GM10266 (cell line): ENCODE data around the gene GAMT.

ENCODE experiments used
- DNase-seq: peaks from one replicate; pipeline ENCODE4 v3.0.0; 2012; ENCODE audit errors: extremely low spot score
- TF ChIP-seq, protein P1 (sequence below): IDR thresholded peaks from 2 replicates; pipeline ENCODE4 v1.5.1; 2012; ENCODE audit warnings: mild to moderate bottlenecking, low read depth; ENCODE audit not compliant: control insufficient read depth, insufficient read depth; ENCODE audit errors: missing control alignments

The GAMT gene

DNA sequence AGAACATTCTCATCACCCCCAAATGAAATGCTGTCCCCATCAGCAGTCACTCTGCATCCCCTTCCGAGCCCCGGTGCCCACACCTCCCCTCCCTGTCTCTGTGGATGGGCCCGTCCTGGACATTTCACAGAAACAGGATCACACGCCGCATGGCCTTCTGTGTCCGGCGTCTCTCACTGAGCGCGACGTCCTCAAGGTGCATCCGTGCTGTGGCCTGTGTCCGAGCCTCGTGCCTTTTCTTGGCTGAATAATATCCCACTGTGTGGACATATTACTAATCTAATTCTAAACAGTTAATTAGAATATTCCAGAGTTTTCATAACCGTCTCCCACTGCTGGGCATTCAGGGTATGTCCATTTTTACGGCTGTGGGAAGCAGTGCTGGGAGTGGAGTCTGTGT is 8.9 kb downstream of the GAMT start:
- no peak for DNase-seq
- TF ChIP-seq, protein P1, sequence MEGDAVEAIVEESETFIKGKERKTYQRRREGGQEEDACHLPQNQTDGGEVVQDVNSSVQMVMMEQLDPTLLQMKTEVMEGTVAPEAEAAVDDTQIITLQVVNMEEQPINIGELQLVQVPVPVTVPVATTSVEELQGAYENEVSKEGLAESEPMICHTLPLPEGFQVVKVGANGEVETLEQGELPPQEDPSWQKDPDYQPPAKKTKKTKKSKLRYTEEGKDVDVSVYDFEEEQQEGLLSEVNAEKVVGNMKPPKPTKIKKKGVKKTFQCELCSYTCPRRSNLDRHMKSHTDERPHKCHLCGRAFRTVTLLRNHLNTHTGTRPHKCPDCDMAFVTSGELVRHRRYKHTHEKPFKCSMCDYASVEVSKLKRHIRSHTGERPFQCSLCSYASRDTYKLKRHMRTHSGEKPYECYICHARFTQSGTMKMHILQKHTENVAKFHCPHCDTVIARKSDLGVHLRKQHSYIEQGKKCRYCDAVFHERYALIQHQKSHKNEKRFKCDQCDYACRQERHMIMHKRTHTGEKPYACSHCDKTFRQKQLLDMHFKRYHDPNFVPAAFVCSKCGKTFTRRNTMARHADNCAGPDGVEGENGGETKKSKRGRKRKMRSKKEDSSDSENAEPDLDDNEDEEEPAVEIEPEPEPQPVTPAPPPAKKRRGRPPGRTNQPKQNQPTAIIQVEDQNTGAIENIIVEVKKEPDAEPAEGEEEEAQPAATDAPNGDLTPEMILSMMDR: no peak

DNA sequence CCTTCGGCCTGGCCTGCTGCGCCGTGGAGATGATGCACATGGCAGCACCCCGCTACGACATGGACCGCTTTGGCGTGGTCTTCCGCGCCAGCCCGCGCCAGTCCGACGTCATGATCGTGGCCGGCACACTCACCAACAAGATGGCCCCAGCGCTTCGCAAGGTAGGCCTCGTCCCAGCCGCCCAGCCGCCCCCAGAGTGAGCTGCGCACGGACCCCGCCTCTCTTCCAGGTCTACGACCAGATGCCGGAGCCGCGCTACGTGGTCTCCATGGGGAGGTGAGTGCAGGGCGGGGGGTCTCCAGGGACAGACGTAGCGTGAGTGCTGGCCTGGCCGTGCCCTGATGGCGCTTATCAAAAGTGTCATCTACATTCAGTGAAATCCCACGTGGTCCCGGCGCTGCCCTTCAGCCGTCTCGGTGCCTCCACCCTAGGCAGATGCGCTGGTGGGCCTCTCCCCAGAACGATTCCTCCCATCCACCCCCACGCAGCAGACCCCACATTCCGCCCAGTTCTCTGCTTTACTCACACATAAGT is 10.4 kb downstream of the GAMT start:
- no peak for DNase-seq
- TF ChIP-seq, protein P1: no peak

DNA sequence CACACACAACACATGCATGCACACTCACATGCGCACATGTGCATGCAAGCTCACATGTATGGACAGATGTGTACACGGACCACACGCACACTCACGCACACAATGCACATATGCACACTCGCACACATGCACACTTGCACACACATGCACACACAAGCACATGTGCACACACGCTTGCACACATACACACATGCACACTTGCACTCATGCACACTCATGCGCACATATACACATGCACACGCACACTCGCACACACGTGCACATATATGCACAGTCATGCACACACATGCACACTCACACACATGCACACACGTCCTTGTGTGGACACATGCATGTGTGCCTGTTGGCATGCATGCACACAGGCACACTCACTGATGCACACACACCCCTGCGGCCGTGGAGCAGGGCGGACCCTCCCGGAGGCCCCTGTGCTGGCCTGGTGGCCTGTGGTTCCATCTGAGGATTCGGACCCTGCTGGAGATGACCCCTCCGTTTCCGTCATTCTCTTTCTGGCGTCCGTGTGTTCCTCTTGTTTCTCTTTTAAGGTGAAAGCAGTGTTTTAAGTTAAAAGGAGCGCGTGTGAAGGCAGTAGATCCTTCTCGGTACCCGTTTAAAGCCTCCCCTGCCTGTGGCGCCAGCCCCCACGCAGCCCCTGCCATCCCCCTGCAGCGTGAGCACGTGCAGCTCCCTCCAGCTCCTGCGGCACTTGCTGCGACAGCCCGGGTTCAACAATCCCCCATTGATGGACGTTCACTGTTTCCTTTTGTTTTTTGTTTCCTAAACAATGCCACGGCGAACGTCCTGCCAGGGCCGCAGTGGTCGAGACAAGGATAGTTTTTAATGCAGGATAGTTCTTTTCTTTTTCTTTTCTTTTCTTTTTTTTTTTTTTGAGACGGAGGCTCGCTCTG is 12.1 kb downstream of the GAMT start:
- no peak for DNase-seq
- TF ChIP-seq, protein P1: no peak

DNA sequence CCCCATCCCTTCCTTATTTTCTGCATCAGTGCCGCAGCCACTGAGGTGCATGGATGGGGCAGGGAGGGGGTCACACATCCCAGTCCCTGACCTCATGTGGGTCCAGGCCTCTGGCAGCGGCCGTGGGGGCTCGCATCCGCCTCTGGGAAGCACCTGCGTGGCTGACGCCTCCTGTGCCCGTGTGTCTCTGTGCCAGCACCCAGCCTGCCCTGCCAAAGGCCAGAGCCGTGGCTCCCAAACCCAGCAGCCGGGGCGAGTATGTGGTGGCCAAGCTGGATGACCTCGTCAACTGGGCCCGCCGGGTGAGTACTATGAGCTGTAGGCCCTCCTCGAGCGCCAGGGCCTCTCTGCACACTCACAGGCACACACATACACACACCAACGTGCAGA is 12.7 kb downstream of the GAMT start:
- TF ChIP-seq, protein P1: no peak
- no peak for DNase-seq

DNA sequence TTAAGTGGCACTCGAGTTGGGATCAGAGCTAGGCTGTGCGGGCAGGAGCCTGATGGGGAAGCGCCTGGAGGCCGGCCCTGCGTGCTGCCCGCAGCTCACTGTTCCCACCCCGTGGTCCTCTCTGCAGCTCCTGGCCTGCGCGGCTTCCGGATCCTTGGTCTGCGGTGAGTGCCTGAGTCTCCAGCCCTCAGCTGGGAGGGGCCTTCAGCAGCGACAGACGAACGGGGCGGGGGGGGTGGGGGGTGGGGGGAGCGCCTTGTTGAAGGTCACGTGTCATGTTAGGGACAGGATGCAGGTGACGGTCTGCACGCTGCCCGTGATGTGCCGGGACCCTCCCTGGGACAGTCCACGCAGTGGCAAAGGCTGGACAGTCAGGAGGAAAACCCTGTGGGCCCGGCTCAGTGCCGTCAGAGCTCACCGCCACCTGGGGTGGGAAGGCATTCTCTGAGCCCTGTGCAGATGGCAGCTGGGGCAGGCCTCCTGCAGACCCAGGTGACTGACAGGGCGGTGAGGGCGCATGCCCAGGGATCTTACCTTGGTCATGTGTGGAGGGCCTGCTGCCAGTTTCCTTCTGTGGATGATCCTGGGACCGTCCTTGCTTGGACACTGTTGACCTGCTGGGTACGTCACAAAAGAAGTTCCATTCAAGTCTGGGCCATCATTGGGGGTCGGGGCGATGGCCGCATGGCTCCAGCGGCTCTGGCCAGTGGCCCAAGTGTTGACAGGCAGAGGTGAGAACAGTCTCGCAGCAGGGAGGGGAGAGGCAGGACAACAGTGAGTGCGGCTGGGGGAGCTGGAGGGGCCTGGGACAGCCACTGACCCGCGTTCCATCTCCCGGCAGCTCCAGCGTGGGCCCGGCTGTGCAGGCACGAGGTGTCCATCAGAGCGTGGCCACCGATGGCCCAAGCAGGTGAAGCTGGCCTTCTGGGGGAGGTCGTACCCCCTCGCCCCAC is 13.4 kb downstream of the GAMT start:
- no peak for DNase-seq
- TF ChIP-seq, protein P1: no peak

DNA sequence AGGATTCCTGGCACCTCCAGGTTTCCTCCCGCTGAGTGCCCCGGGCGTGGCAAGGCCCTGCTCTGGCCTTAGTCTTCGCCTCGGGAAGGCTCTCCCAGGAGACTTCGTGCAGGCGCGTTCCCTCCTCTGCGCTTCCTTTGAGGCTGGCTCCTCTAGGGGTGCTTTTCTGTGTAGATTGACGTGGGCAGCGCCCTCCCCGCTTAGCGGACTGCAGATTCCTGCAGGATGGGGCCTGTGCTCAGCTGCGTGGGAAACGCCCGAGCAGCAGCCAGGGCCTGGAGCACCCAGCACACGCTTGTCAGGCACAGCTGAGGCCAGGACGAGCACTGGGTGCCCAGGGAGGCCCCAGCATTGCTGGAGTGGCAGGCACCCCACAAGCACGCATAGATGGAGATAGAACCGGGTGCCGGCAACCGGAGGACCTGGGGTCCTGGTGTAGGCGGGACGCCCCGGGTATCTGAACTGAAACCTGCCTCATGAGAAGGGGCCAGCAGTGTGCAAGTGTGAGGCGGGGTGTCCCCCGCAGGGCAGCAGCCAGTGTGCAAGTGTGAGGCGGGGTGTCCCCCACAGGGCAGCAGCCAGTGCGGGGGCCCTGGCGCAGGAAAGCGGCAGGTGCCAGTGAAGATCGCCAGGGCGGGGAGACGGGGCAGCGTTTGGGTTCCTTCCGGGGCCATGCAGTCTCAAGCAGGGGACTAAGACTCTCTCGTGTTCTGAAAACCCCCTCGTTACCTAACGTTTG is 14.2 kb downstream of the GAMT start:
- DNase-seq: no peak
- TF ChIP-seq, protein P1: no peak
